OCI-LY7 (cell line): ENCODE data around the gene SMIM44.

ENCODE experiments used
- CTCF ChIP-seq: fragments of 200-600 bp; sonication (generic); conservative IDR thresholded peaks from 2 replicates; pipeline ENCODE4 v1.5.1; 2014; ENCODE audit warnings: mild to moderate bottlenecking, antibody characterized with exemption, low read length, moderate library complexity, mixed read lengths
- EZH2phosphoT487 ChIP-seq: fragments of 200-600 bp; sonication (generic); IDR thresholded peaks from 2 replicates; pipeline ENCODE4 v1.6.1; 2018; ENCODE audit warnings: low read depth, borderline replicate concordance, mild to moderate bottlenecking, mixed run types, antibody characterized with exemption, low read length, moderate library complexity, mixed read lengths

- TF ChIP-seq CTCF (no peak), EZH2phosphoT487 (no peak)
Observed at GRCh38 chr19:3470500-3471128, 12.6 kb downstream of the SMIM44 start.
